Measurements from ENCODE around the gene EXD3.

GRCh38 chr9:137467161-137467581, 44.2 kb upstream of the EXD3 start:
- TF ChIP-seq EP300 (IDR thresholded peaks at IDR 0.05) (no peak), CTCF (IDR thresholded peaks at IDR 0.05) (no peak), POLR2AphosphoS5 (IDR thresholded peaks at IDR 0.05) (no peak), POLR2A (IDR thresholded peaks at IDR 0.05) (no peak)

All from sigmoid colon (tissue), 4 donors.